OCI-LY1 (cell line): ENCODE measurements around the gene KRT4.

ENCODE experiments used
- H2AFZ ChIP-seq: fragments of 200-600 bp; sonication (generic), shearing (Covaris generic); 2 replicates; pipeline ENCODE4 v1.6.0; 2014; ENCODE audit warnings: antibody characterized with exemption, mild to moderate bottlenecking, low read length
- H3F3A ChIP-seq: fragments of 200-600 bp; sonication (generic), shearing (Covaris generic); 2 replicates; pipeline ENCODE4 v1.6.0; 2014; ENCODE audit warnings: mild to moderate bottlenecking, antibody characterized with exemption, low read length, moderate library complexity; ENCODE audit not compliant: insufficient read depth
- H3K27ac ChIP-seq: fragments of 200-600 bp; sonication (generic); 2 replicates; pipeline ENCODE4 v1.5.1; 2014; ENCODE audit warnings: low read length, mixed run types, mild to moderate bottlenecking, low read depth; ENCODE audit not compliant: poor library complexity, severe bottlenecking
- H3K27me3 ChIP-seq: fragments of 200-600 bp; sonication (generic); 2 replicates; pipeline ENCODE4 v1.6.0; 2014; ENCODE audit warnings: antibody characterized with exemption, mild to moderate bottlenecking, low read length, moderate library complexity; ENCODE audit not compliant: insufficient read depth
- H3K36me3 ChIP-seq: fragments of 200-600 bp; sonication (generic); 2 replicates; pipeline ENCODE4 v1.6.1; 2014; ENCODE audit warnings: mild to moderate bottlenecking, antibody characterized with exemption, low read length, moderate library complexity, mixed read lengths; ENCODE audit not compliant: insufficient read depth
- H3K4me1 ChIP-seq: fragments of 200-600 bp; sonication (generic); 2 replicates; pipeline ENCODE4 v1.5.1; 2014; ENCODE audit warnings: mild to moderate bottlenecking, low read length, moderate library complexity; ENCODE audit not compliant: insufficient read depth, severe bottlenecking
- H3K4me2 ChIP-seq: fragments of 200-600 bp; sonication (generic), shearing (Covaris generic); 2 replicates; pipeline ENCODE4 v1.6.1; 2014; ENCODE audit warnings: low read length
- H3K4me3 ChIP-seq: fragments of 200-600 bp; sonication (generic); 2 replicates; pipeline ENCODE4 v1.5.1; 2014; ENCODE audit warnings: low read length, low read depth, mild to moderate bottlenecking, mixed read lengths; ENCODE audit not compliant: poor library complexity, severe bottlenecking
- H3K79me2 ChIP-seq: fragments of 200-600 bp; shearing (Covaris generic); 2 replicates; pipeline ENCODE4 v1.6.1; 2016; ENCODE audit warnings: mixed run types, low read length, mixed read lengths; ENCODE audit not compliant: insufficient read depth
- H3K9ac ChIP-seq: fragments of 200-600 bp; sonication (generic), shearing (Covaris generic); 2 replicates; pipeline ENCODE4 v1.6.1; 2014; ENCODE audit warnings: mild to moderate bottlenecking, low read length, mixed read lengths
- H3K9me2 ChIP-seq: fragments of 200-600 bp; sonication (generic), shearing (Covaris generic); 2 replicates; pipeline ENCODE4 v1.6.1; 2014; ENCODE audit warnings: low read depth, mild to moderate bottlenecking, low read length, mixed read lengths
- H3K9me3 ChIP-seq: fragments of 200-600 bp; shearing (Covaris generic); 2 replicates; pipeline ENCODE4 v1.6.1; 2014; ENCODE audit warnings: low read length, mixed read lengths
- H4K20me1 ChIP-seq: fragments of 200-600 bp; sonication (generic), shearing (Covaris generic); 2 replicates; pipeline ENCODE4 v1.6.0; 2016; ENCODE audit warnings: mild to moderate bottlenecking, low read length; ENCODE audit not compliant: insufficient read depth
- EZH2 ChIP-seq: fragments of 200-600 bp; sonication (generic), shearing (Covaris generic); IDR thresholded peaks from 2 replicates; pipeline ENCODE4 v1.8.0; 2017; ENCODE audit warnings: borderline replicate concordance, mixed run types, mild to moderate bottlenecking, antibody characterized with exemption, low read length, moderate library complexity, mixed read lengths
- TF ChIP-seq, protein P1 (sequence below): fragments of 200-600 bp; sonication (generic), shearing (Covaris generic); IDR thresholded peaks from 2 replicates; pipeline ENCODE4 v1.5.1; 2017; ENCODE audit warnings: mild to moderate bottlenecking, antibody characterized with exemption, low read length, moderate library complexity, mixed read lengths

The KRT4 gene

DNA sequence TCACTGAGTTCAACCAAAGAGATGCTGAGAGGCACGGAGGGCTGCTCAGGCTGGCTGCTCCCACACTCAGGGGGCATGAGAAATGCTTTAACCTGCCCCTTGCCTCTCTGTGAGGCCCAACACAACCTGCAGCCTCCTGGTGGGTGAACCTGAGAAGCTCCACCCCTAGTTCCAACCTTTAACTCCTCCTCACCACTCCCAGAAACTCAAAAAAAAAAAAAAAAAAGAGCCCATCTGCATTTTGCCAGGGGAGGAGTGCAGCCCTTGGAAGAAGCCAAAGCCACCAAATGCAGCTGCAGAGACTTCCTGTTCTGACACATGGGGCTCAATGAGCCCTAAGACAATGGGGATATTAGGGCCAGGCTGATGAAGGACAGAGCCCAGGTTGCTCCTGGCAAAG lies 8.9 kb downstream of the KRT4 start:
- H3K4me3 ChIP-seq, result no peak overlapping the region
- H3K36me3 ChIP-seq, result no peaks in the 10 kb centered on the region
- H3K27me3 ChIP-seq, result peaks cover 3% of the 10 kb centered on the region; the same call in 1 of the 2 replicates
- no peak overlapping the region for H3K4me2 ChIP-seq
- no peaks in the 10 kb centered on the region for H3K9me3 ChIP-seq
- H3K79me2 ChIP-seq, result no peaks in the 10 kb centered on the region
- no peaks in the 10 kb centered on the region for H3K4me1 ChIP-seq
- no peaks in the 10 kb centered on the region for H4K20me1 ChIP-seq
- no peaks in the 10 kb centered on the region for H3K9me2 ChIP-seq
- TF ChIP-seq, protein P1, sequence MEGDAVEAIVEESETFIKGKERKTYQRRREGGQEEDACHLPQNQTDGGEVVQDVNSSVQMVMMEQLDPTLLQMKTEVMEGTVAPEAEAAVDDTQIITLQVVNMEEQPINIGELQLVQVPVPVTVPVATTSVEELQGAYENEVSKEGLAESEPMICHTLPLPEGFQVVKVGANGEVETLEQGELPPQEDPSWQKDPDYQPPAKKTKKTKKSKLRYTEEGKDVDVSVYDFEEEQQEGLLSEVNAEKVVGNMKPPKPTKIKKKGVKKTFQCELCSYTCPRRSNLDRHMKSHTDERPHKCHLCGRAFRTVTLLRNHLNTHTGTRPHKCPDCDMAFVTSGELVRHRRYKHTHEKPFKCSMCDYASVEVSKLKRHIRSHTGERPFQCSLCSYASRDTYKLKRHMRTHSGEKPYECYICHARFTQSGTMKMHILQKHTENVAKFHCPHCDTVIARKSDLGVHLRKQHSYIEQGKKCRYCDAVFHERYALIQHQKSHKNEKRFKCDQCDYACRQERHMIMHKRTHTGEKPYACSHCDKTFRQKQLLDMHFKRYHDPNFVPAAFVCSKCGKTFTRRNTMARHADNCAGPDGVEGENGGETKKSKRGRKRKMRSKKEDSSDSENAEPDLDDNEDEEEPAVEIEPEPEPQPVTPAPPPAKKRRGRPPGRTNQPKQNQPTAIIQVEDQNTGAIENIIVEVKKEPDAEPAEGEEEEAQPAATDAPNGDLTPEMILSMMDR, result no peak
- TF ChIP-seq EZH2, result no peak
- H3F3A ChIP-seq, result no peaks in the 10 kb centered on the region
- H3K9ac ChIP-seq, result no peak overlapping the region
- no peak overlapping the region for H3K27ac ChIP-seq
- no peak overlapping the region for H2AFZ ChIP-seq

DNA sequence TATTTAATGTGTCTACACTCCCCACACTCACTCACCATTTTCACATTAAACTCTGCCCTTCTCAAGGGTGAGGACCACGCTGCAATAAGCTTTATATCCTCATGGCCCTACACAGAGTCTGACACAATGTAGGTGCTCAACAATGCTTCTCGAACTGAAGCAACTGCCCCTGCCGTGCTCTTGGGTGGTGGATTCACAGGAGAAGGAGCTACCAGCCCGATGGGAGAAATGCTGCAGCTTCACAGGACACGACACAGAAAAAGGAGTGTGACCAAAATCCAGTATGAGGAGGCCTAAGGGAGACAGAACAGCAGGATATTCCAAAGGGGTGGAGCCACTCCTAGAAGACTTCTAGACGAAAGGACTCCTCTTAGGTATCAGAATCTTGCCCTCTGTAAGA lies 11.5 kb downstream of the KRT4 start:
- peaks cover 5% of the 10 kb centered on the region; the same call in 1 of the 2 replicates for H3K27me3 ChIP-seq
- no peaks in the 10 kb centered on the region for H4K20me1 ChIP-seq
- H3K4me2 ChIP-seq, result no peak overlapping the region
- H3K27ac ChIP-seq, result no peak overlapping the region
- no peaks in the 10 kb centered on the region for H3K4me1 ChIP-seq
- TF ChIP-seq EZH2, result no peak
- TF ChIP-seq, protein P1, result no peak
- H2AFZ ChIP-seq, result no peak overlapping the region
- H3K9ac ChIP-seq, result no peak overlapping the region
- H3K79me2 ChIP-seq, result no peaks in the 10 kb centered on the region
- H3K9me3 ChIP-seq, result no peaks in the 10 kb centered on the region
- no peaks in the 10 kb centered on the region for H3K36me3 ChIP-seq
- no peaks in the 10 kb centered on the region for H3K9me2 ChIP-seq
- H3F3A ChIP-seq, result no peaks in the 10 kb centered on the region
- H3K4me3 ChIP-seq, result no peak overlapping the region

DNA sequence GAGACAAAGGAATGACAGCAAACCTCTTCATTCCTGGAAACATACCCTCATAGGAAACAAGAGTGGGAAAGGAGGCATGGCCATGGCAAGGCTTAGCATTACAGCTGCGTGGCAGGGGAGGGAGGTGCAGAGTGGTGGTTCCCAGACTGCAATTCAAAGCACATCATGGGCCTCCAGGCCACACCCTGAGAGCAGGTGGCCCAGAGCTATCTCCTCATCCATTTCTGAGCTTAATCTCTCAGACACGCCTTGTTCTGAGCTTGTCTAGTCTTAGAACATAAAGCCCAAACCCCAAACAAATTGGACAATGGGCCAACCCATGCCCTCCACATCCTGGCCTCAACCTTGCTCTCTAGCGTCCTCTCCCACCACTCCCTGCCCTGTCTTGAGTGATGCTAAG lies 12.1 kb downstream of the KRT4 start:
- H3F3A ChIP-seq, result no peaks in the 10 kb centered on the region
- no peaks in the 10 kb centered on the region for H3K36me3 ChIP-seq
- no peaks in the 10 kb centered on the region for H3K79me2 ChIP-seq
- TF ChIP-seq, protein P1, result no peak
- no peak for TF ChIP-seq EZH2
- H3K4me1 ChIP-seq, result no peaks in the 10 kb centered on the region
- no peak overlapping the region for H3K4me2 ChIP-seq
- H3K9me2 ChIP-seq, result no peaks in the 10 kb centered on the region
- no peak overlapping the region for H3K9ac ChIP-seq
- no peak overlapping the region for H2AFZ ChIP-seq
- H3K27me3 ChIP-seq, result peaks cover 5% of the 10 kb centered on the region; the same call in 1 of the 2 replicates
- H3K4me3 ChIP-seq, result no peak overlapping the region
- H4K20me1 ChIP-seq, result no peaks in the 10 kb centered on the region
- no peaks in the 10 kb centered on the region for H3K9me3 ChIP-seq
- H3K27ac ChIP-seq, result no peak overlapping the region
